GM18517 (cell line): ENCODE measurements around the gene OR10K2.

Experiments
- ATAC-seq: cut with Tn5 transposase; IDR thresholded peaks from one replicate; pipeline ENCODE4 v1.9.1; 2021; ENCODE audit warnings: mild to moderate bottlenecking, moderate library complexity; ENCODE audit not compliant: unreplicated experiment

OR10K2 gene

GRCh38 chr1:158371188-158371953, 54.7 kb downstream of the OR10K2 start:
- peak; percentile 86 for ATAC-seq
